IPS-20b (cell line): ENCODE measurements around the gene TBC1D14.
"Not testable (repeated sequence)": the region's sequence is repeated elsewhere in the genome, so short reads cannot be mapped to it uniquely, and the experiment has no call there.

Experiments
- H3K27ac ChIP-seq: one replicate; pipeline ENCODE4 v1.5.1; 2013; ENCODE audit warnings: low read length
- H3K27me3 ChIP-seq: 2 replicates; pipeline ENCODE4 v1.6.1; 2013; ENCODE audit warnings: mild to moderate bottlenecking, low read length, inconsistent platforms; ENCODE audit not compliant: insufficient read depth
- H3K36me3 ChIP-seq: 2 replicates; pipeline ENCODE4 v1.6.1; 2013; ENCODE audit warnings: low read depth, mild to moderate bottlenecking, inconsistent platforms, low read length, moderate library complexity; ENCODE audit not compliant: insufficient read depth
- H3K4me1 ChIP-seq: 2 replicates; pipeline ENCODE4 v1.6.1; 2013; ENCODE audit warnings: mild to moderate bottlenecking, control low read depth, inconsistent platforms, low read length, moderate library complexity; ENCODE audit not compliant: insufficient read depth
- H3K4me3 ChIP-seq: 2 replicates; pipeline ENCODE4 v1.5.1; 2013; ENCODE audit warnings: mild to moderate bottlenecking, low read length, inconsistent platforms
- H3K9ac ChIP-seq: 2 replicates; pipeline ENCODE4 v1.6.1; 2013; ENCODE audit warnings: low read depth, mild to moderate bottlenecking, inconsistent platforms, low read length, moderate library complexity
- H3K9me3 ChIP-seq: 2 replicates; pipeline ENCODE4 v1.6.1; 2013; ENCODE audit warnings: mild to moderate bottlenecking, low read depth, low read length, inconsistent platforms; ENCODE audit not compliant: insufficient read depth

TBC1D14 gene

DNA sequence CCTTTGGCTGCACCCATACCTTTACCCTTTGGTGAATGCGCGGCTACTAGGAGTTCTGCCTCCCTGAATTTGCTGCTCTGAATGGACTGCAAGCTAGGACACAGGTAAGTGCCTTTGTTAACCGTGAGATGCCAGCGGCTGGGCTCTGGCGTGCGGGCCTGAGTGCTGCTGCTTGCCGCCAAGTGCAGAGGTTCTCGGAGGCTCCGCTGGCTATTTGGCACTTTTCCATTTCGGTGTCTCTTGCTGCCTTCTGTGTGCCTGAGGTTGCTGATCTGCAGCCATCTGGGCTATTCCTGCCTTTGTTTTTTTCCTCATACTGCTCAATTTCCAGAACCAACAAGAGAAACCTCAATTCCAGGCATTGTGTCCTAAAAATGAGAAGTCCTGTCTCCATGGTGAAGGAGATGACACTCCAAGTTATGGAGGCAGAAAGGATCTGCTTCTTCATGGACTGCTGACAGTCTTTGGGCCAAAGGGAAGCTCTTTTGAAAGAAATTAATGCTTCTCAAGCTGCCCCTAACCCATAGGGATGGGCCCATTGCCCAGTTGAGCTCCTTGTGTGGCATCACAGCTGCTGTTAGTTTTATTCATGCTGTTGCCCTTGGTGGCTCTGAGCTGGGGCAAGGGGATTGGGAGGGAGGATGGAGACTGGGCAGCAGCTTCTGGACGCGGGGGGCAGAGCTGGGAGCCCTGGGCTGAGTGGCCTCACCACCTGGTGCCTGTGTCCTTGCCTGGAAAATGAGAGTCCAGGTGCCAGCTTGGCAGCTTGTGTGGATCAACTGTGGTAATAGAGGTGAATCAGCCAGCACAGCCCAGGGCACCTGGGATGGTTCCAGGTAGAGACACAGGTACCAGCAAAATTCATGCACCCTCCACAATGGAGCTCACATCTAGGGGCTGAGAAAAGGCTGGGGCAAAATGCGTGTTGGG lies 3.8 kb upstream of the TBC1D14 start:
- H3K9ac ChIP-seq, result no peak overlapping the region
- no peak overlapping the region for H3K4me3 ChIP-seq
- peaks cover 30% of the 10 kb centered on the region for H3K27me3 ChIP-seq
- peaks cover 8% of the 10 kb centered on the region; the same call in 1 of the 2 replicates for H3K4me1 ChIP-seq
- no peaks in the 10 kb centered on the region for H3K36me3 ChIP-seq
- no peaks in the 10 kb centered on the region for H3K9me3 ChIP-seq
- no peak overlapping the region for H3K27ac ChIP-seq

DNA sequence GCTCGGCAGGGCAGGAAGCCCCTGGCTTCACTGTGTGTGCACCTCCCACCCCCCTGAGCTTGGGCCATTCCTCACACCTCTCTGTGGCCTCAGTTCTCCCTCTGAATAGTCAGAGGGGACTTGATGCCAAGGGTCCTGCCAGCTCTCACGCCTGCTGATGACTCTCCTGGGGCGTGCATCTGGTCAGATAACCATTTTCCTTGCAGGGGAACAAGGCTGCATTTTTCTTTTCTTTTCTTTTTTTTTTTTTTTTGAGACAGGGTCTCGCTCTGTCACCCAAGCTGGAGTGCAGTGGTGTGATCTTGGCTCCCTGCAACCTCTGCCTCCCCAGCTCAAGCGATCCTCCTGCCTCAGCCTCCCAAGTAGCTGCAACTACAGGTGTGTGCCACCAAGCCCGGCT lies 3.1 kb upstream of the TBC1D14 start:
- not testable (repeated sequence) for H3K27ac ChIP-seq

GRCh38 chr4:6907658-6908191 lies 1.9 kb upstream of the TBC1D14 start:
- H3K36me3 ChIP-seq, result no peaks in the 10 kb centered on the region
- no peaks in the 10 kb centered on the region for H3K9me3 ChIP-seq
- peak overlapping the region; percentile 47; the same call in 1 of the 2 replicates for H3K4me3 ChIP-seq
- no peak overlapping the region for H3K9ac ChIP-seq
- H3K4me1 ChIP-seq, result peaks cover 12% of the 10 kb centered on the region; the same call in 1 of the 2 replicates
- peaks cover 38% of the 10 kb centered on the region for H3K27me3 ChIP-seq
- no peak overlapping the region for H3K27ac ChIP-seq

More for the DNA sequence above, 3.1 kb upstream of the TBC1D14 start:
- peaks cover 12% of the 10 kb centered on the region; the same call in 1 of the 2 replicates for H3K4me1 ChIP-seq
- H3K9ac ChIP-seq, H3K4me3 ChIP-seq, H3K36me3 ChIP-seq, H3K9me3 ChIP-seq: not testable (repeated sequence)
- H3K27me3 ChIP-seq, result peaks cover 37% of the 10 kb centered on the region

GRCh38 chr4:6908432-6909112 lies 1.1 kb upstream of the TBC1D14 start:
- peak overlapping the region; percentile 85; the same call in 1 of the 2 replicates for H3K9ac ChIP-seq
- peaks cover 12% of the 10 kb centered on the region; the same call in 1 of the 2 replicates for H3K4me1 ChIP-seq
- H3K4me3 ChIP-seq, result peak overlapping the region; percentile 73
- H3K27me3 ChIP-seq, result peaks cover 38% of the 10 kb centered on the region
- H3K9me3 ChIP-seq, result no peaks in the 10 kb centered on the region
- H3K36me3 ChIP-seq, result no peaks in the 10 kb centered on the region
- H3K27ac ChIP-seq, result no peak overlapping the region

GRCh38 chr4:6909970-6910339 lies 329 bp downstream of the TBC1D14 start:
- Histone ChIP-seq H3K4me3 (peak overlapping the region; percentile 73), H3K4me1 (peaks cover 12% of the 10 kb centered on the region; the same call in 1 of the 2 replicates), H3K27me3 (peaks cover 38% of the 10 kb centered on the region), H3K9ac (peak overlapping the region; percentile 75; the same call in 1 of the 2 replicates), H3K36me3 (no peaks in the 10 kb centered on the region), H3K27ac (no peak overlapping the region), H3K9me3 (no peaks in the 10 kb centered on the region)

DNA sequence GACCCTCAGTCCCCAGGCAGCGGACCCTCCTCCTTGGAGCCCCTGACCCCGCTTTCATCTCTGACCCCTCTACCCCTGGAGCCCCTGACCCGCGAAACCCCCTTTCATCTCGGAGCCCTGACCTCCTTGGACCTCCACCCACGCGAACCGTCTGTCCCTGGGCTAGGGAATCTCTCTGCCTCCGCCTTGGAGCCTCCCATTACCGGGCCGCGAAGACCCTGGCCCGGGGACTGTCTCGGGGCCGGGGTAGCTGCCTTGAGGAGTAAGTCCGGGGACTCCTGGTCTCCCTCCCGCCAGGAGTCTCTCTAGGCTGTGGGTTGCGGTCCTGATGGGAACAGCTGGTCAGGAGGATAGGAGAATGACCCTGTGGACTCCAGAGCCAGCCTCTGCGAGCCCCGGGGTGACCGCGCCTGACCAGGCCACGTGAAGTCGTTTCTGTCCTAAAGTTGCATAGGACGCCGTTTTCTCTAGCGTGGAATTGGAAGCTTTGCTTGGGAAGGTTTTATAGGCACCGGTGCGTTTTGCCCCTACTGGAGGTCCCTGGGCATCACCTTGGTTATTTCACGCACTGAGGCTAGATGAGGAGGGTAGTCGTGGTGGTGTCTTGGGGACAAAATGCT lies 824 bp downstream of the TBC1D14 start:
- peak overlapping the region; percentile 75 for H3K9ac ChIP-seq
- H3K4me1 ChIP-seq, result peaks cover 12% of the 10 kb centered on the region; the same call in 1 of the 2 replicates
- H3K36me3 ChIP-seq, result no peaks in the 10 kb centered on the region
- no peak overlapping the region for H3K27ac ChIP-seq
- H3K27me3 ChIP-seq, result peaks cover 38% of the 10 kb centered on the region
- peak overlapping the region; percentile 73 for H3K4me3 ChIP-seq
- no peaks in the 10 kb centered on the region for H3K9me3 ChIP-seq

- Histone ChIP-seq H3K9me3 (no peaks in the 10 kb centered on the region), H3K4me3 (peak overlapping the region; percentile 73)
Measured at GRCh38 chr4:6910960-6911874, 1.6 kb downstream of the TBC1D14 start.

DNA sequence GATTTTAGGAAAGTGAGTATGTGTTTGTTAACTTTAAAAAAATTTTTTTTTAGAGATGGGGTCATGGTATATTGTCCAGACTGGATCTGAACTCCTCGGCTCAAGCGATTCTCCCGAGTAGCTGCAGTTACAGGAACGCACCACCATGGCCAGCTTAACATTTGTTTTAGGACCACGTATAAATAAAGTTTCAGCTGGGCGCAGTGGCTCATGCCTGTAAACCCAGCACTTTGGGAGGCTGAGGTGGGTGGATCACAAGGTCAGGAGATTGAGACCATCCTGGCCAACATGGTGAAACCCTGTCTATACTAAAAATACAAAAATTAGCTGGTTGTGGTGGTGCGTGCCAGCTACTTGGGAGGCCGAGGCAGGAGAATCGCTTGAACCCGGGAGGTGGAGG lies 2.3 kb downstream of the TBC1D14 start:
- not testable (repeated sequence) for H3K27ac ChIP-seq, H3K9ac ChIP-seq, H3K36me3 ChIP-seq, H3K4me3 ChIP-seq, H3K9me3 ChIP-seq
- Histone ChIP-seq H3K27me3 (peaks cover 35% of the 10 kb centered on the region), H3K4me1 (peaks cover 16% of the 10 kb centered on the region; the same call in 1 of the 2 replicates)

More at GRCh38 chr4:6910960-6911874, 1.6 kb downstream of the TBC1D14 start:
- Histone ChIP-seq H3K9ac (peak overlapping the region; percentile 75; the same call in 1 of the 2 replicates), H3K4me1 (peaks cover 12% of the 10 kb centered on the region; the same call in 1 of the 2 replicates), H3K27ac (no peak overlapping the region), H3K27me3 (peaks cover 38% of the 10 kb centered on the region), H3K36me3 (no peaks in the 10 kb centered on the region)

DNA sequence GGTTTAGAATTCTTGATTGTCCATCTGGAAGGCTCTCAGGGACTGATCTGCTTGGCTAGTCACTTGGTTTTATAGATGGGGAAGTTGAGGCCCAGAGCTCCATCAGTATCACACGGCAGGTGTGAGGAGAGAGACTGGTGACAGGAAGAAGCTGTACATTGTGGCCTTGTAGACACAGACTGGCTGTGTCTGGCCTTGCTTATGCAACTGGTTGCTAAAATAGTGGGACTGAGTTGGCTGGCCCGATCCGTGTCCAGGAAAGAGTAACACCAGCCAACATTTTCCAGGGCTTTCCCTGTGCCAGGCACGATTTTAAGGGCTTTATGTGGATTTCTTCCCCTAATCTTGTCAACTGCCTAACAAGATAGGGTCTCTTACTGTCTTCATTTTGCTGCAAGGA lies 2.8 kb downstream of the TBC1D14 start:
- peaks cover 19% of the 10 kb centered on the region; the same call in 1 of the 2 replicates for H3K4me1 ChIP-seq

GRCh38 chr4:6913350-6913905 lies 3.8 kb downstream of the TBC1D14 start:
- H3K9ac ChIP-seq, result no peak overlapping the region
- H3K27ac ChIP-seq, result no peak overlapping the region
- H3K4me1 ChIP-seq, result peaks cover 25% of the 10 kb centered on the region

More for the DNA sequence above, 2.8 kb downstream of the TBC1D14 start:
- Histone ChIP-seq H3K9ac (no peak overlapping the region), H3K4me3 (no peak overlapping the region), H3K27me3 (peaks cover 30% of the 10 kb centered on the region), H3K27ac (no peak overlapping the region), H3K36me3 (no peaks in the 10 kb centered on the region), H3K9me3 (no peaks in the 10 kb centered on the region)

More at GRCh38 chr4:6913350-6913905, 3.8 kb downstream of the TBC1D14 start:
- H3K9me3 ChIP-seq, result no peaks in the 10 kb centered on the region
- H3K27me3 ChIP-seq, result peaks cover 20% of the 10 kb centered on the region
- H3K36me3 ChIP-seq, result no peaks in the 10 kb centered on the region
- H3K4me3 ChIP-seq, result no peak overlapping the region
